GM18520 (cell line): ENCODE measurements around the gene C1QL3.

Source experiments
- ATAC-seq: cut with Tn5 transposase; IDR thresholded peaks from one replicate; pipeline ENCODE4 v1.9.1; 2021; ENCODE audit not compliant: unreplicated experiment

The C1QL3 gene

GRCh38 chr10:16521311-16522016 lies at the start of gene C1QL3:
C1QL3 (minus strand) TSS chr10:16521879; CDS start chr10:16521065, 814 bp downstream.
- ATAC-seq, result no peak

DNA sequence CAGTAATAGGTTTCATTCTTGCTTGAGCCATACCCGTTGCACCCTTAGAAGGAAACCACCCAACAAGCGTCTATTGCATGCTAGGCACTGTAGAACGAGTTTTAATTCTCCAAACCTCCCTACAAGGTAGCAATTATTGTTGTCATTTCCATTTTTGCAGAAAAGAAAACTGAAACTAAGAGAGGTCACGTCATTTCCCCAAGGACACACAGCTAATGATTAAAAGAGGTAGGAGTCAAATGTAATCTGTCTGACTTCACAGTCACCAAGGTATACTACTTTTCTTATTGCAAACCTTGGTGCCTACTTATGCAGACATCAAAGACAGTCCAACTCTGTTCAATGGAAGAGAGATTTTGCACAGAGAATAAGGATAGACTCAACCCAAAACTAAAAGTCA lies 49.1 kb upstream of the C1QL3 start:
- ATAC-seq, result peak; percentile 94

DNA sequence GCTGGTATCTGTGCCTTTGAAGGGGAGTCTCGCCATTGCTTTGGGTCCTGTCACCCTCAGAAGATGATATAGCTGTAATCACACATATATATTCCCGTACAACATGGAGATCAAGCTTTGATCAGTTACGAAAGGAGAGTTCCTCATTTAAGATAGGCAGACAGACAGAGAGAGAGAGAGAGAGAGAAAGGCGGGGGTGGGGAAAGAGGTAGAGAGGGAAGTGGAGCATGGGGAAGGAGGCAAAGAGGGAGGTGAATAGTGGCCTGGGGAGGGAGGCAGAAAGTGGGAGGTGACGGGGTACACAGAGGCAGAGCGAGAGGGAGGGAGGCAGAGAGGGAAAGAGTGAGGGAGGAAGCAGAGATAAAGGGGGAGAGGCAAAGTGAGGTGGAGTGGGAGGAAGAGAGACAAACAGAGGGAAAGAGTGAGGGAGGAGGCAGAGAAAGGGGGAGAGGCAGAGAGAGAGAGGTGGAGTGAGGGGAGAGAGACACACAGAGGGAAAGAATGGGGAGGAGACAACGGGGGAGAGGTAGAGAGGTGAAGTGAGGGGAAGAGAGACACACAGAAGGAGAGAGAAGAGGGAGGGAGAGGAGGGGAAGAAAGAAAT lies 44.6 kb upstream of the C1QL3 start:
- ATAC-seq, result no peak

DNA sequence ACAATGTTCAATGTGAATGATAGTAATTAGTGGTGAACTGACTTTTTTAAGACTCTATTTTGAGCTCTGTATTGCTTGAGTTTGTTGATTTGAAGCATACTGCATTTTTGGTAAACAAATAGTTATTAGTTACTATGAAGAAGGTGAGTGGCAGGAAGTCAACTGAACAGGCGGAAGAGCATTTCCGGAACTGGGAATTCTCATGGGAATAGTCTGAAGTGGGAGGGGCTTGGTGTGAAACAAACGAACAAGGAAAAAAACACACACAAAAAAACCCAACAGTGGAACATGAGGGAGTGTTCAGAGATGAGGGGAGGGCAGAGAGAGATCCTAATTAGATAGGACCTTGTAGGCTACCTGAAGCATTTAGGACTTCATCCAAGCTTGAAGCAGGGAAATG lies 43.9 kb upstream of the C1QL3 start:
- ATAC-seq, result no peak

DNA sequence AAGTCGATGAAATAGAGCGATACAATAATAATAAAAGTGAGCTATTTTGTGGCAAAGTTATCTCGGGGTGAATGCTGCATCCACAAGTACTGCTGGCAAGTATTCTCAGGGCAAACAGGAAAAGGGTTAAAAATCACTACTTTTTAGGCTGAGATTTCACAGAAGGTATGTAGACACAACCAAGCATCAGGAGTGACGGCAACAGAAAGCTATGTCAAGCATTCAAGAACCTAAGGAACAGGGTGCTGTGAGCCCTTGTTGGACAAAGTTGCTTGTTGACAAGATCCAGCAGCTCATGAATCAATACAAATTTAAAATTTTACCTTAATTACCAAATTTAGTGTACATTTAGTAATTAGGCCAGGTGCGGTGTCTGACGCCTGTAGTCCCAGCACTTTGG lies 41.2 kb upstream of the C1QL3 start:
- ATAC-seq, result no peak

DNA sequence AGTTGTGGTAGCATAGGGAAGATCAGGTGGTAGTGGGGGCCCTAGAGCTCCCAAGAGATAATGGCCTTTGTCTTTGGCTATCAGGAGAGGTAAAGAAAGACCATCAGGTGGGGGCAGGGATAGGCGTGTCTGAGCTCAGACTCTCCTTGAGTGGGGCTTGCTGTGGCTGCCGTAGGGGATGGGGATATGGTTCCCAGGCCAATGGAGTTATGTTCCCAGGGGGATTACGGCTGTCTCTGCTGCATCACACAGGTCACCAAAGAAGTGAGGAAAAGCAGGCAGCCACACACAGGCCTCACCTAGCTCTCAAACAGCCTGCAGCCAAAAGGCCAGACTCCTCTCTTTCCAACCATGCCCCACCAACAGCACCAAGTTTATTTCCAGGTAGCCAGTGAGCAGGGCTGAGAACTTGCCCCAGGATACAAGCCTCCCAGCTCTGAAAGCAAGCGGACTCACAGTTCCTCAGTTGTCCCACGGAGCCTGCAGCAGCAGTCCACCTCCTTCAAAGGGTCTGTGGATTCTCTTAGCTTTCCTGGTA lies 37.6 kb upstream of the C1QL3 start:
- ATAC-seq, result no peak

GRCh38 chr10:16547973-16548372 lies 26.3 kb upstream of the C1QL3 start:
- ATAC-seq, result no peak

GRCh38 chr10:16545116-16545736 lies 23.5 kb upstream of the C1QL3 start:
- ATAC-seq, result no peak

- ATAC-seq, result no peak
Measured at GRCh38 chr10:16544591-16544990, 22.9 kb upstream of the C1QL3 start.

DNA sequence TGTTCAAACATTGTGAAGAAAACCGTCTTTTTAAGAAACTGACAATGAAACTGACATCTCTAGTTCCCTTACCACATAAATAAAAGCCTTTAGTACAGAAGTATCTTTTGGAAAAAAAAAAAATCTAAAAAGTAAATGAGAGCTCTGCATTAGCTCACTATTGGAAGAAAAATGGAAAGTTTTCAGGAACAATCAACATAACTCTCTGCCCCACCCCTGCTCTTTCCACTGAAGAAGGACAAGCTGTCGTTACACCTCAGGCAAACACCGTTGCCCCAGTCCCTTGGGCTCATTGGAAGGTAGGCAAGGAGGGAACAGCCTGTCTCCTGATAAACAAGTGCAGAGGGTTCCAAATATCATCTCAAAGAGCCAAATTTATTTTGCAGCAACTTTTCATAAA lies 22.4 kb upstream of the C1QL3 start:
- no peak for ATAC-seq

DNA sequence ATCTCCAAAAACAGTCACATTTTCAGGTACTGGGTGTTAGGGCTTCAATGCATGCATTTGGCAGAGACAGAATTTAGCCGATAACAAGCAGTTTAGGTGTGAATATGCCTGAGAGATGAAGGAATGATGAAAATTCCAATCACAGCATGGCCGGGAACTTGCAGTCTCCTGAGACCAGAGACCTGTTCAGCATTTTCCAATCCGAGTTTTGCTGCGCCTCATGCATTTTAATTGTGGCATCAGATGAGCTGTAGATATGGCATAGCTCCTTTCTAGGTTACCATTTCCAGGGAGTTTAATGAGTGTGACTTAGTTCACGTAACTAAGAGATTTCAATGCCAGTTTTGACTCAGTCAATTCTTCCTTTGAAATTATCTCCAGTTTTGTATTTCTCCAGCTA lies 14.5 kb upstream of the C1QL3 start:
- ATAC-seq, result no peak

- no peak for ATAC-seq
Measured at GRCh38 chr10:16529853-16530252, 8.2 kb upstream of the C1QL3 start.

GRCh38 chr10:16527452-16527851 lies 5.8 kb upstream of the C1QL3 start:
- no peak for ATAC-seq

DNA sequence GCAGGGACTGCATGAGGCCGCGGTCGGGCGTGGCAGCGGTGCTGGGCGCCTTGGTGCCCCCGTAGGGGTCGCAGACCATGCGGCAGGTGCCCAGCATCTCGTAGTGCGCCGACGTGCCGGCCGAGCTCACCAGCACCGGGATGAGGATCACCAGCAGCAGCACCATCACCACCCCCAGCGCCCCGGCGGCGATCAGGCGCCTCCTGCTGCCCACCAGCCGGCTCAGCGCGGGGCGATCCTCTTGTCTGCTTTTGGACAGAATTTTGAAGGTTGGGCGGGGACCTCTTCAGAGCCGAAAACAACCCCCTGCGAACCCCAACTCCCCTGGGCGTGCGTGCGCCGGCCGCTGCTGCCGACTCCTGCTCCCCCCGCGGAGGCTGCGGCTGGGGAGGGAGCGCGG lies 779 bp downstream of the C1QL3 start:
- ATAC-seq, result no peak

DNA sequence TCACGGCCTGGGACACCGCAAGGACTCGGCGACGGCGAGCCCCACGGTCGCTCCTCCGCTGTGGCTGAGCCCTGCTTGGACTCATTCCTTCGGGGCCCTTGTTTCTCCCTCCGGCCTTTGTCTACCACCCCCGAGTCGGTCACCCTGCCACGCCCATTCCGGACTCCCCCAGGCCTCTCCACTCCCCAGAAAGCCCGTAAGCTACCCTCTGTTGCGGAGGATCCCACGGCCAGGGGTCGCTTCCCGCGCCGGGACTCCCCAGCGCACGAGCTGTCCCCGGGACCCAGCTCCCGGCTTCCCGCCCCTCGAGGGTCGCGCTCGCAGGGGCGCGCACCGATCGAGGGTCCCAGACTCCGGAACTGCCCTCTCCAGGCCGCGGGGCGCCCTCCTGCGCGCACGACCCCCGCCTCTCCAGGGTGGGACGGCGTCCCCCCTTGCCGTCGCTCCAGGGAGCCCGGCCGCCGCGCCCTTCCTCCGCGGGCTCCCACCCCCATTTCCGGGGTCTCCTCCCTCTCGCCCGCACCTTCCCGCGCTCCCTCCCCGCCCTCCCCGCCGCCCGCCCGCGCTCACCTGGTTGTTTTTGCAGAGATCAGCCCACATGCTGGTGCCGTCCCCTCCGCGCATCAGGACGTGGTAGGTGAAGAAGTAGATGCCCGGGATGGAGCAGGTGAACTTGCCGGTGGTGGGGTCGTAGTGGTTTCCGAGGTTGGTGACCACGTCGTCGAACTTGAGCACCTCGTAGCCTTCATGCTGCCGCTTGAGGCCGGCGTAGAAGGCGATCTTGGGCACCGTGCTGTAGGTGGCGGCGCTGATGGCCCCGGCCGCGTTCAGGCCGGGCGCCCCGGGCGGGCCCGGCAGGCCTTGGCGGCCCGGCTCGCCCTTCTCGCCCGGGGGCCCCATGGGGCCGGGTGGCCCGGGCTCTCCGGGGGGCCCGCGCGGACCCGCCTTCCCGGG lies 1.5 kb downstream of the C1QL3 start:
- no peak for ATAC-seq

DNA sequence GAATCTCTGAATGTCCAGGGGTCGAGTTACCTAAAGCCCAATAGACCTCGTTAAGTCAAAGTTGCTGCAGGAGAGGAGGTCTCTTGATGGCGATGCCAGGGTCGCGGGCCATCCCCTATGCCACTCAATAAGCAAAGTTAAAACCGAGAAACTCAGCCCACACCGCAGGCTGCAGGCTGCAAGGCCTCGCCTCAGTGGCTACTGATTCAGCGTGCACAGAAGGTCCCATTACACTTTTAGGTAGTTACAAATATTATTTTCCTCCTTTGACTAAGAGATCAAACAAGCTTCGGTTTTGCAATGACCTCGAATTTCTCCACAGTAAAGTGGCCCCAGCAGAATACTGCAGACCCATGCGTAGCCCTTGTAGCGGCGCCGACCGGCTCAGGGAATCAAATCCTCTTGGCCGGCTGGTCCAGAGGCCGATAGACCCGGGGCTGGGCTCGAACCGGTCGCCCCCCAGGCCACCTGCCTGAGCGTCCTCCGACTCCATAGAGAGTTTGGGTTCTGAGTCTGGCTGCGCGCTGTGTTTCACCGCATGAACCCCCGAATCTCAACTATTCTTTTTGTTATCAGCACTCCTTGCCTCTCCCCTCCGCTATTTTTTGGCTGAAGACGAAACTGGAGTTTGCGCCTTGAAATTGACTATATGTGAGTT lies 2.3 kb downstream of the C1QL3 start:
- peak; percentile 63 for ATAC-seq

DNA sequence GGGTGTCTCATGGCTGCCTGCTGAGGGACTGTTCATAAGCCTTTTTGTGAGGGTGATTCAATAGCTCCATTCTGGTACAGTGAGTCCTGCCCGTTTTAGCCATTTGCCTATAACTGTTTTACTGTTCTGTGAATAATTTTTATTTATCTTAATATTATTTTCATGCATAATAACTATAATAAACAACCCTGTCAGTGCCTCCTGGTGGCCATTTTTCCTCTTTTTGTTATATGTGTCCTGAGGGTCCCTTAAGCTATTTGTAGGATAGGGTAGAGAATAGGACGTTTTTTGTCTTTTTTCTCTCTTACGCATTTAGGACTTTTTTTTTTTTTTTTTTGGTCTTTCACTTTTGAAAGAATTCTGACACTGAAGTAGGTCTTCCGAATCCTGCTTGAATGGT lies 2.9 kb downstream of the C1QL3 start:
- no peak for ATAC-seq

- ATAC-seq, result no peak
Measured at GRCh38 chr10:16510843-16511242, 10.8 kb downstream of the C1QL3 start.

DNA sequence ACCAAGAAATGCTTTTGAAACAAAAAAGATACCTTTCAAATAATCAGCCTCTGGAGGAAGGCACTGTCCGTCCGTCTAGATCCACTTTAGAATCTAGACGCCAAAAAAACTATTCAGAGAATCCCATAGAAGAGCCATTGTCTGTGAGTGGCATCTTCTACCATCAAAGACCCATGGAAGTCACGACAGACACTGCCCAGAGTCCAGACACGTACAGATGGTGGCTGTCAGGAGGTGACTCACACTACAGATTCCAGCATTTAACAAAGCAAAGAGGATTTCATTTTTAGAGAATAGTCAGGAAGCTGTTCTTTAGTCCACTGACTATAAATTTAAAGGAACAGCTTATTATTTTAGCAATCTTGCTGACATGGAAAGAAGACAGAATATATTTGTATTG lies 11.7 kb downstream of the C1QL3 start:
- no peak for ATAC-seq

DNA sequence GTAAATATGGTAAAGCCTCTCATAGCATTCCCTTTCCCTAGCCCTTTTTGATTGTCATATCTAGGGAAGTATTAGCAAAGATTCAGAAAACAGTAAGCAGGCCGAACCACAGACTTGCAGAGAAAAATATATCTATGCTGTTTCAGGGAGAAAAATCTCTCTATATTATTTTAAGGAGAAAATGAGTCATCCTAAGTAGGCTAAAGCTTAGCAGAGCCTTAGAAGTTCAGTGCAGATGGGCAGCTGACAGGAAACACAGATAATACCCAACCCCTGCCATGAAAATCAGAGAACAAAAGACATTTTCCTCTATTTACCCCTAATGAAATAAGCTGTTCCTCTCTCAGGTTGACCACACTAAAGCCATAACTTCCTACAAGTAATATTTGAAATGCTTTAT lies 16.5 kb downstream of the C1QL3 start:
- ATAC-seq, result no peak

GRCh38 chr10:16497911-16498310 lies 23.8 kb downstream of the C1QL3 start:
- ATAC-seq, result no peak
